Neural progenitor cell (in vitro differentiated cells): Measurements from ENCODE around the gene DOCK7.

Source experiments
- EZH2 ChIP-seq: fragments of 200-600 bp; sonication (generic); IDR thresholded peaks from 2 replicates; pipeline ENCODE4 v1.6.1; 2017; ENCODE audit warnings: antibody characterized with exemption, mild to moderate bottlenecking, moderate library complexity
- EZH2phosphoT487 ChIP-seq: fragments of 200-600 bp; sonication (generic); IDR thresholded peaks from 2 replicates; pipeline ENCODE4 v1.6.1; 2017; ENCODE audit warnings: antibody characterized with exemption
- TF ChIP-seq, protein P1 (sequence below): fragments of 200-600 bp; sonication (generic); IDR thresholded peaks from 2 replicates; pipeline ENCODE4 v1.5.1; 2017; ENCODE audit warnings: antibody characterized with exemption, mild to moderate bottlenecking

DNA sequence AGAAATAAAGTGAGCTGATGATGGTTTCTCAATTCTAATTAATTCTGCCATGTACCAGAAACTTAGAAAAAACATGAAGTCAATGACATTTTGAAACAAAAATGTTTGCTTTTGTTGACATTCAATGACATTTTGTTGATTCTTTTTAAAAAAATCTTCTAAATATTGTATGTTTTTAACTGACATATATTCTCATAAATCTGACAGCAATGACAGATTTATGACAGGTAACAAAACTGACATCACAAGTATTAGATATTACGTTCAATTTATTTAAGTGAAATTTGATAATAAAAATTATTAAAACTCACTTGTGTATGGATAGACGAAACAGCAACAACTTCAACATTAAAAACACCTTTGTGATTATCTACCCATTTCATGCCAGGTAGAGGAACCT, 126.9 kb downstream of the DOCK7 start:
- TF ChIP-seq, protein P1, sequence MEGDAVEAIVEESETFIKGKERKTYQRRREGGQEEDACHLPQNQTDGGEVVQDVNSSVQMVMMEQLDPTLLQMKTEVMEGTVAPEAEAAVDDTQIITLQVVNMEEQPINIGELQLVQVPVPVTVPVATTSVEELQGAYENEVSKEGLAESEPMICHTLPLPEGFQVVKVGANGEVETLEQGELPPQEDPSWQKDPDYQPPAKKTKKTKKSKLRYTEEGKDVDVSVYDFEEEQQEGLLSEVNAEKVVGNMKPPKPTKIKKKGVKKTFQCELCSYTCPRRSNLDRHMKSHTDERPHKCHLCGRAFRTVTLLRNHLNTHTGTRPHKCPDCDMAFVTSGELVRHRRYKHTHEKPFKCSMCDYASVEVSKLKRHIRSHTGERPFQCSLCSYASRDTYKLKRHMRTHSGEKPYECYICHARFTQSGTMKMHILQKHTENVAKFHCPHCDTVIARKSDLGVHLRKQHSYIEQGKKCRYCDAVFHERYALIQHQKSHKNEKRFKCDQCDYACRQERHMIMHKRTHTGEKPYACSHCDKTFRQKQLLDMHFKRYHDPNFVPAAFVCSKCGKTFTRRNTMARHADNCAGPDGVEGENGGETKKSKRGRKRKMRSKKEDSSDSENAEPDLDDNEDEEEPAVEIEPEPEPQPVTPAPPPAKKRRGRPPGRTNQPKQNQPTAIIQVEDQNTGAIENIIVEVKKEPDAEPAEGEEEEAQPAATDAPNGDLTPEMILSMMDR, result no peak
- no peak for TF ChIP-seq EZH2
- no peak for TF ChIP-seq EZH2phosphoT487
